CD4-positive, CD25-positive, alpha-beta regulatory T cell (primary cell): ENCODE results near the gene FAM228B. TPM values are rescaled to one million over a fixed set of nuclear protein-coding genes. Genes with fewer than 3 reads are reported as not detected.
A peak's percentile ranks its signal among the peaks of the same experiment; 100 is the strongest.

ENCODE experiments used
- ATAC-seq, 2 donors: fragments of 150-1000 bp; cut with Tn5 transposase; one replicate each; pipeline ENCODE4 v1.10.0; 2021; ENCODE audit warnings: low read depth in 2 of 2, moderate number of reproducible peaks in 2 of 2, moderate library complexity in 1 of 2
- DNase-seq, 3 donors: peaks; one replicate each; pipeline versions ENCODE4 v3.0.0 to v3.0.0-alpha.2; 2012 to 2022; ENCODE audit warnings: mixed read lengths in 1 of 3
- H3K27ac ChIP-seq: one replicate; pipeline ENCODE4 v1.7.0; 2013; ENCODE audit warnings: mild to moderate bottlenecking, low read length; ENCODE audit not compliant: insufficient read depth, poor library complexity, severe bottlenecking
- H3K27me3 ChIP-seq: one replicate; pipeline ENCODE4 v1.7.0; 2013; ENCODE audit warnings: low read length; ENCODE audit not compliant: control insufficient read depth, insufficient read depth
- H3K36me3 ChIP-seq: one replicate; pipeline ENCODE4 v1.7.0; 2013; ENCODE audit warnings: mild to moderate bottlenecking, low read length, moderate library complexity; ENCODE audit not compliant: control insufficient read depth, insufficient read depth
- H3K4me1 ChIP-seq: 2 replicates; pipeline ENCODE4 v1.7.0; 2013; ENCODE audit warnings: mild to moderate bottlenecking, low read length; ENCODE audit not compliant: insufficient read depth, control insufficient read depth, poor library complexity, severe bottlenecking
- H3K4me3 ChIP-seq: one replicate; pipeline ENCODE4 v1.7.0; 2013; ENCODE audit warnings: low read depth, mild to moderate bottlenecking, low read length, moderate library complexity
- H3K9me3 ChIP-seq, 2 experiments: 1 replicate in 1 of 2; 2 replicates in 1 of 2; pipeline ENCODE4 v1.7.0; 2013; ENCODE audit warnings: low read length in 2 of 2, mild to moderate bottlenecking in 1 of 2, moderate library complexity in 1 of 2; ENCODE audit not compliant: control insufficient read depth in 2 of 2
- H3K27ac Mint-ChIP-seq, 3 donors: one replicate each; pipeline ENCODE4 v1.8.0; 2020 to 2022; ENCODE audit warnings: mild to moderate bottlenecking in 3 of 3, mixed read lengths in 3 of 3, moderate library complexity in 2 of 3
- H3K27me3 Mint-ChIP-seq: one replicate; pipeline ENCODE4 v1.8.0; 2022; ENCODE audit warnings: mild to moderate bottlenecking, mixed read lengths
- H3K36me3 Mint-ChIP-seq: one replicate; pipeline ENCODE4 v1.8.0; 2020; ENCODE audit warnings: mixed read lengths
- H3K4me1 Mint-ChIP-seq, 4 donors: one replicate each; pipeline ENCODE4 v1.8.0; 2020 to 2022; ENCODE audit warnings: mixed read lengths in 4 of 4, mild to moderate bottlenecking in 1 of 4
- H3K4me3 Mint-ChIP-seq, 4 donors: one replicate each; pipeline ENCODE4 v1.8.0; 2020 to 2022; ENCODE audit warnings: mild to moderate bottlenecking in 4 of 4, mixed read lengths in 4 of 4, moderate library complexity in 3 of 4
- H3K9me3 Mint-ChIP-seq, 7 donors: one replicate each; pipeline ENCODE4 v1.8.0; 2020 to 2022; ENCODE audit warnings: mixed read lengths in 7 of 7, mild to moderate bottlenecking in 3 of 7, moderate library complexity in 2 of 7
- polyA plus RNA-seq, 4 donors: library from polyadenylated mRNA; unstranded; fragments of 300-500 nt; fragmentation: Illumina TruSeq; gene quantifications; one replicate each; pipeline ENCODE4 v1.2.3, GENCODE V29; 2021
- total RNA-seq: library from RNA; stranded (reverse); gene quantifications from one replicate; pipeline ENCODE4 v1.2.3, GENCODE V29; 2022

FAM228B gene
- total and polyA plus RNA-seq, 5 donors from 2014 or later = 3.5 to 11.6 (median 4.6) TPM

- Histone ChIP-seq H3K9me3 (peaks cover 11 to 14% of the 10 kb centered on the region in 2 experiments), H3K27ac (no peak overlapping the region), H3K36me3 (no peaks in the 10 kb centered on the region), H3K4me1 (no peaks in the 10 kb centered on the region), H3K4me3 (no peak overlapping the region), H3K27me3 (no peaks in the 10 kb centered on the region)
- Mint-ChIP-seq H3K27me3 (no peaks in the 10 kb centered on the region), H3K4me3 (no peak overlapping the region), H3K4me1 (no peaks in the 10 kb centered on the region), H3K27ac (no peak overlapping the region), H3K36me3 (peaks cover 28% of the 10 kb centered on the region), H3K9me3 (peaks cover 0 to 23% (median 9%) of the 10 kb centered on the region in 7 donors)
- DNase-seq (no peak), ATAC-seq (no peak)
These were observed 24.1 kb downstream of the FAM228B start for GRCh38 chr2:24147364-24147763.

GRCh38 chr2:24152413-24153197 is 29.3 kb downstream of the FAM228B start:
- Histone ChIP-seq H3K9me3 (peaks cover 4 to 9% of the 10 kb centered on the region in 2 experiments), H3K27ac (no peak overlapping the region), H3K4me1 (no peaks in the 10 kb centered on the region), H3K36me3 (no peaks in the 10 kb centered on the region), H3K27me3 (no peaks in the 10 kb centered on the region), H3K4me3 (no peak overlapping the region)
- H3K27me3 Mint-ChIP-seq = no peaks in the 10 kb centered on the region
- no peak for DNase-seq
- H3K9me3 Mint-ChIP-seq = peaks cover 0 to 14% (median 7%) of the 10 kb centered on the region in 7 donors
- H3K4me1 Mint-ChIP-seq = no peaks in the 10 kb centered on the region
- peaks cover 20% of the 10 kb centered on the region for H3K36me3 Mint-ChIP-seq
- no peak for ATAC-seq
- H3K4me3 Mint-ChIP-seq = no peak overlapping the region
- no peak overlapping the region for H3K27ac Mint-ChIP-seq

GRCh38 chr2:24153478-24153877 is 30.2 kb downstream of the FAM228B start:
- Mint-ChIP-seq H3K36me3 (peaks cover 17% of the 10 kb centered on the region), H3K27ac (no peak overlapping the region)

GRCh38 chr2:24158131-24158530 is 34.9 kb downstream of the FAM228B start:
- no peak overlapping the region for H3K27ac ChIP-seq
- H3K36me3 Mint-ChIP-seq = peaks cover 20% of the 10 kb centered on the region
- peaks cover 0 to 3% of the 10 kb centered on the region in 2 experiments for H3K9me3 ChIP-seq
- ATAC-seq = no peak
- no peak overlapping the region for H3K4me3 ChIP-seq
- no peak overlapping the region for H3K27ac Mint-ChIP-seq
- no peaks in the 10 kb centered on the region for H3K4me1 ChIP-seq
- no peak overlapping the region for H3K4me3 Mint-ChIP-seq
- peaks cover 0 to 3% (median 0%) of the 10 kb centered on the region in 7 donors for H3K9me3 Mint-ChIP-seq
- DNase-seq = no peak
- no peaks in the 10 kb centered on the region for H3K36me3 ChIP-seq
- no peaks in the 10 kb centered on the region for H3K27me3 Mint-ChIP-seq
- H3K27me3 ChIP-seq = no peaks in the 10 kb centered on the region
- H3K4me1 Mint-ChIP-seq = no peaks in the 10 kb centered on the region

More at GRCh38 chr2:24153478-24153877, 30.2 kb downstream of the FAM228B start:
- DNase-seq (no peak), ATAC-seq (no peak)
- no peak overlapping the region for H3K4me3 Mint-ChIP-seq
- Histone ChIP-seq H3K36me3 (no peaks in the 10 kb centered on the region), H3K27ac (no peak overlapping the region), H3K27me3 (no peaks in the 10 kb centered on the region), H3K4me1 (no peaks in the 10 kb centered on the region), H3K4me3 (no peak overlapping the region), H3K9me3 (peaks cover 0 to under 1% of the 10 kb centered on the region in 2 experiments)
- no peaks in the 10 kb centered on the region for H3K27me3 Mint-ChIP-seq
- H3K4me1 Mint-ChIP-seq = no peaks in the 10 kb centered on the region
- H3K9me3 Mint-ChIP-seq = peaks cover 0 to 8% (median 5%) of the 10 kb centered on the region in 7 donors

GRCh38 chr2:24159708-24160107 is 36.4 kb downstream of the FAM228B start:
- no peak for DNase-seq
- H3K27me3 Mint-ChIP-seq = no peaks in the 10 kb centered on the region
- H3K27me3 ChIP-seq = no peaks in the 10 kb centered on the region

GRCh38 chr2:24160761-24161160 is 37.5 kb downstream of the FAM228B start:
- peaks cover 0 to 3% (median 0%) of the 10 kb centered on the region in 7 donors for H3K9me3 Mint-ChIP-seq
- H3K9me3 ChIP-seq = peaks cover 0 to 3% of the 10 kb centered on the region in 2 experiments
- DNase-seq (no peak), ATAC-seq (no peak)
- no peak overlapping the region for H3K4me3 ChIP-seq
- H3K4me1 Mint-ChIP-seq = no peaks in the 10 kb centered on the region
- no peak overlapping the region for H3K27ac Mint-ChIP-seq
- no peaks in the 10 kb centered on the region for H3K4me1 ChIP-seq
- H3K27me3 Mint-ChIP-seq = peaks cover 5% of the 10 kb centered on the region
- H3K27me3 ChIP-seq = no peaks in the 10 kb centered on the region
- H3K27ac ChIP-seq = no peak overlapping the region
- H3K4me3 Mint-ChIP-seq = no peak overlapping the region
- H3K36me3 ChIP-seq = no peaks in the 10 kb centered on the region
- H3K36me3 Mint-ChIP-seq = peaks cover 20% of the 10 kb centered on the region

More at GRCh38 chr2:24159708-24160107, 36.4 kb downstream of the FAM228B start:
- no peak for ATAC-seq
- Mint-ChIP-seq H3K27ac (no peak overlapping the region), H3K4me1 (no peaks in the 10 kb centered on the region), H3K4me3 (no peak overlapping the region), H3K9me3 (peaks cover 0 to 3% (median 0%) of the 10 kb centered on the region in 7 donors), H3K36me3 (peaks cover 20% of the 10 kb centered on the region)
- no peak overlapping the region for H3K27ac ChIP-seq
- H3K9me3 ChIP-seq = peaks cover 0 to 3% of the 10 kb centered on the region in 2 experiments
- H3K4me3 ChIP-seq = no peak overlapping the region
- H3K36me3 ChIP-seq = no peaks in the 10 kb centered on the region
- no peaks in the 10 kb centered on the region for H3K4me1 ChIP-seq

GRCh38 chr2:24162494-24162893 is 39.2 kb downstream of the FAM228B start:
- no peak overlapping the region for H3K4me3 Mint-ChIP-seq
- DNase-seq = no peak

More at GRCh38 chr2:24162494-24162893, 39.2 kb downstream of the FAM228B start:
- Mint-ChIP-seq H3K9me3 (peaks cover 0 to 3% (median 0%) of the 10 kb centered on the region in 7 donors), H3K27ac (peak overlapping the region in 1 of 3 donors; percentile 32), H3K27me3 (peaks cover 5% of the 10 kb centered on the region), H3K36me3 (peaks cover 15% of the 10 kb centered on the region), H3K4me1 (peaks cover 0 to 3% (median 0%) of the 10 kb centered on the region in 4 donors)
- ATAC-seq = no peak
- Histone ChIP-seq H3K27ac (no peak overlapping the region), H3K4me3 (no peak overlapping the region), H3K9me3 (peaks cover 0 to 3% of the 10 kb centered on the region in 2 experiments), H3K27me3 (no peaks in the 10 kb centered on the region), H3K4me1 (no peaks in the 10 kb centered on the region), H3K36me3 (no peaks in the 10 kb centered on the region)
